T-helper 9 cell (primary cell): ENCODE results near the gene ZNF324B.
"Not testable (repeated sequence)": the region's sequence is repeated elsewhere in the genome, so short reads cannot be mapped to it uniquely, and the experiment has no call there.

Experiments used
- DNase-seq: peaks from one replicate; pipeline ENCODE4 v3.0.0-alpha.2; 2020

The ZNF324B gene

DNA sequence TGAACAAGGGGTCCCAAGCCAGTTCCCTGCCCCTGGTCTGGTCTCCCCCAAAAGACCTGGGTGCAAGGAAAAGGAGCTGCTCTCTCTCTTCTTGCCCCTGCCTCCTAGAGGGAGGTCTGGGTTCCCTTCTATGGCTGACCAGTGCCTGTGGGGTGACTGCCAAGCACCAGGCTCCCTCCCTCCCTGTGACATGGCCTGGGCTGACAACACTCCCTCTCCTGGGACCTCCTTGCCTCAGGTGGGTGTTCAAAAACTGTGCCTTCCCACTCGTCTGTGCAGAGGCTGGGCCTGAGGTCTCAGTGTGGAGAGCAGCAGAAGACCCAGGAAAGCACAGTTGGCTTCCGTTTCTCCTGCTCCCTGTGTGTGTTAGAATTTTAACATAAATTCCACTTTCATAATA, 29.4 kb downstream of the ZNF324B start:
- no peak for DNase-seq

DNA sequence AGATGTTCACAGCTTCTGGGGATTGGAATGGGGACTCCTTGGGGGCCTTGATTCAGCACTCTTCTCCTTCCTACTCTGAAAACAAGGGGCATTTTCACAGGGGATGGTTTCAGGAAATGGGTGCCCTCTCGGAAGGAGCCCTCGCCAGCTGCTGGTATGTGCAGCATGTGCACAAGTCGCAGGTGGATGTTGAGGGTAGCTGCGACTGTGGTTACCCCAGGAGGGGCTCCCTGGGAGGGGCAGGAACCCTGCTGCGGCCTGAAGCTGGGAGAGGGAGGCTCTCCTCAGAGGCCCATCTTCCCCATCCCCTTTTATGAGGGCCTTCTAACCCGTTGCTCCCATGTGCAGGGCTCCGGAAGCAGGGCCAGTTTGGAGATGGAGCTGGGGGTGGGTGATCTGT, 30.9 kb downstream of the ZNF324B start:
- DNase-seq = no peak

DNA sequence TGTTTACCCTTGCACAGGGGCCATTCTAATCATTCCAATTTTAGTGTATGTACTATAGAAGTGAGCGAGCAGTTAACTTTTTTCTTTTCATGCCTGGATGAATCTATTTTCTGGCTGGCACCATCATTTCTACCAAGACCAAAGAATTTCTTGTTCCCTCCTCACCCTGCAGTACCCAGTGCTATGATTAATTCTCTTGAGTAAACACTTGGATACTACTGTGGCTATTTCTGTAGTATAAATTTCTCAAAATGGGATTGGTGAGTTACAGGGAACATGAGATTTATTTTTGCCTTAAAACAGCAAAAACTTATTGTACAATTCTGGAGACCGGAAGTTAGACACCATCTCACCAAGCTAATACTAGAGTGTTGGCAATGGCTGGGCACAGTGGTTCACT, 32.4 kb downstream of the ZNF324B start:
- DNase-seq = no peak

DNA sequence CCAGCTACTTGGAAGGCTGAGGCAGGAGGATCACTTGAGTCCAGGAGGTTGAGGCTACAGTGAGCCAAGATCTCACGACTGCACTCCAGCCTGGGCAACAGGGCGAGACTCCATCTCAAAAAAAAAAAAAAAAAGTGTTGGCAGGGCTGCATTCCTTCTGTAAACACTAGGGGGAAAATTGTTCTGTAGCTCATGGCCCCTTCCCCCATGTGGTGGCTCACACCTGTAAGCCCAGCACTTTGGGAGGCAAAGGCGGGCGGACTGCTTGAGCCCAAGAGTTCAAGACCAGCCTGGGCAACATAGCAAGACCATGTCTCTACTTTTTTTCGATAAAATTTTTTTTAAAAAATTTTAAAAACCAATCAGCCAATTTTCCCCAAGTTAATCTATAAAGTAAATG, 32.9 kb downstream of the ZNF324B start:
- DNase-seq = not testable (repeated sequence)

DNA sequence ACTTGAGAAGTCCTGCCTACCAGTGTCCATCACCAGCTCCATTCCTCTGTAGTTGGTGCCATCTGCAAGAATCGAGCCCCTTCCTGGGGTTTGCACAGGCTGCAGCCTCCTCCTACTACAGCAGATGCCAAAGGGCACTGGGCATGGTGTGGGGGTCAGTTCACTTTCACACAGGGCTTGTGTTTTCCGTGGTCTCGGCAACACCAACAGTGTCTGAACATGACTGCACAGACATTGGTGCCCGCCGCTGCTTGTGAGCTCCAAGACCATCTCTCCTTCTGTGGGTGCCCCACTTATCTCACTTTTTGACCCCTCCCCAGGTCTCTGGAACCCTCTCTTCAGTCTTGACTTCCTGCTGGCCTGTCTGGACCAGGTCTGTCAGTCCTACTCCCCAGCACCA, 40.0 kb downstream of the ZNF324B start:
- DNase-seq = no peak

DNA sequence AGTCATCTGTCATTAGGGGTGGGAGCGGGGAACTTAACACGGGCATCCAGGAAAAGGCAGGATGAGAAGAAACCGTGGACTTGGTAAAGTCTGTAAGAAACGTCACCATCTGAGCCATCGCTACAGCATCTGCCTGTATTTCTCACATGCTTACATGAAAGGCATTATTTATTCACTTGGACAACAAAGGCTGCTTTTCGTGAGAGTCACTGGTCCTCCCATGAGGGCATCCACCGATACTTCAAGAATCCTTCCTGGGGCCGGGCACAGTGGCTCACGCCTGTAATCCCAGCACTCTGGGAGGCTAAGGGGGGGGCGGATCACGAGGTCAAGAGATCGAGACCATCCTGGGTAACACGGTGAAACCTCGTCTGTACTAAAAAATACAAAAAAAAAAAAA, 40.8 kb downstream of the ZNF324B start:
- no peak for DNase-seq

DNA sequence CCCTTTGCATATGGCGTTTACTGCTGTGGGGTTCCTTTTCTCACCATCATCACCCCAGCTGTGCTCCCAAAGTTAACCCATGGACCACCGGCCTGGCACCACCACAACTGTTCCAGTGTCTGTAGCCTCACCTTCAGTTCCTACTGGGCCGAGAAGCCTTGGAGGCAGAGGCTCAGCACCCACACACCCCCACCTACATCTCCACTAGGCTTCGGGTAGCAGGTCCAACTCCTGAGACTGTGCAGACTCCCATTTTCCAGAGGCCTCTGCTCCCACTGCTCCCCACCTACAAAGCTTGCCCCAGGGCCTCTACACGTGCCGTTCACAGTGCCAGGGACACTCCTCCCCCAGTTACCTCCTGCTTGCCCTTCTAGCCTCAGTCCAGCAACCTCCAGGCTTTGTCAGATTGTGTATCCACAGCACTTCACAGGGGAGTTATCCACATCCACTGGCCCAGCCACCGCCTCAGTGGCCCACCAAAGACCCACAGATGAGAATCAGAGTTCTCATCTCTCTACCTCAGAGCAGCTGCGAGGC, 46.3 kb downstream of the ZNF324B start:
- DNase-seq = no peak

DNA sequence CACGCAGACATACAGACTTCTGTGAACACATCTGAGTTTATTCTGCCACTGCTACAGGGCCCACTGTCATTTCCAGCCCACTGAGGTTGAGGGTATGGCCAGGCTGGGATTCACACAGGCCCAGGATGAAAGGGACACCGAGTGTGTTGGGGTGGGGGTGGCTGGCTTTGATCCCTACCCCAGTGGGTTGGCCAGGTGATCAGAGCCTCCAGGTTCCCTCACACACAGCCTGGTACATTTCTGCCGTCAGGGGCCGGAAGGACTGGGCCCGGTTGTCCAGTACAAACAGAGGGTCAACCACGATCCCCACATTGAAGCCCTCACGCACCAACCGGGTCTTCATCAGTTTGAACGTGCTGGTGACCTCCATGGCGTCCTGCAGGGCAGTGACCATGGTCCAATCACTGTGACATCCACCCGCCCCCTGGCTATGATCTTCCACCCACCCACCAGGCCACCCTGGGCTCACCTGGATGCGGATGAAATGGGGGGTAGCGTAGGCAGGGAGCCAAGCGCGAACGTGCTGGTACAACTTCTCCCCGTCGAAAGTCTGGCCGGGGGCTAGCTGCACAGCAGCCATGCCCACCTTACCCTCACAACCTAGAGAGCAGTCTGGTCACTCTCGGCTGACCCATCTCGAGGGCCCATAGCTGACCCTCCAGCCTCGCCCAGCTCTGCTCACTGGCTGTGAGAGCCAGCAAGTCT, 47.0 kb downstream of the ZNF324B start:
- DNase-seq = no peak

DNA sequence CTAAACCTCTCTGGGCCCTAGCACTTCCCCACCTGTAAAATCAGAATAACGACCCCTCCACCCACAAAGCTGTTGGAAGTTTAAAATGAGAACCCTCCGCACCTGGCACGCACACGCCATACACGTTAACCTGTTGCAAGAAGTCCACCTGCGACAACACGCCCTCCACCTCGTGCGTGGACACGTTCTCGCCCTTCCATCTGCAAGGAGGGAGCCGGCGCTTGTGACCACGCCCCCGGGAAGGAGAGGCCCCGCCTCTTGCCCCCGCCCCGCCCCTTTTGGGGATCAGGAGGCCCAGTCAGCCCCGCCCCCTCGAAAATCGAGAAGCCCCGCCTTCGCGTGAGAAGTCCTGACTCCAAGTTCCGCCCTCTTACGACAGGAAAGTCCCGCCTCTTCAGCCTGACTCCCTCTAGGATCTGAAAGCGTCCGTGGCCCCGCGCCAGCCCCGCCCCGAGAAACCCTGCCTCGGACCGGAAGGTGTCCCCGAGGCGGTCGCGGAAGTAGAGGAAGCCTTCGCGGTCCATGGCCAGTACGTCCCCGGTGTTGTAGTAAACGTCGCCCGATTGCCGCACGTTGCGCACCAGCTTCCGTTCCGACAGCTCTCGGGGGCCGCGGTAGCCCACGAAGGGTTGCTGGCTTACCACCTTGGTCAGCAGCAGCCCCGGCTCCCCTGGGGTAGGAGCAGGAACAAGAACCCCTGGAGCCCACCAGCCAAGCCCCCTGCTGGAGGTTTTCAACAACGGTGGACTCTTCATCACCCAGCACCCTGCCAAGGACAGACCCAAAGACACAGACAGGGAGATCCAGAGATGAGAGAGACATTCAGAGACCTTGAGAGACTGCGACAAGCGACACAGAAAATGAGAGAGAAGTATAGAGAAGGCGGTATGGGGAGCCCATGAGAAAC, 47.9 kb downstream of the ZNF324B start:
- DNase-seq = peak; percentile 90

DNA sequence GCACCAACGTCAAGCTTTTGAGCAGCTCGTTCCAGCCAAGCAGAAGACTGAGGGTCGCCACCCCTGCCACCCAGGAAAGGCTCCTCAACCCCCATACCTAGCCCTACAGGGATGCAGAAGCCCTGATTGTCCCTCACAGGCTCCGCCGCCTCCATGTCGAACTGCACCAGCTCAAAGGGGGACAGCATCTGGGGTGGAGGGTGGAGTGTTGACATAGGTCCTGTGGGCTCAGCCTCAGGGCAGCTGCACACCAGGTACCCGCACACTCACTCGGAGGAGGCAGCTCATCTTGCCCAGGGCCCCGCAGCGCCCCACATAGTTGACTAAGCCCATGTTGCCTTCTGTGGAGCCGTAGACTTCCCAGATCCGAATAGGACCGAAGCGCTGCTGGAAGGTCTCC, 48.8 kb downstream of the ZNF324B start:
- DNase-seq = no peak
